ENCODE measurements around the gene RBKS.
"Not testable (repeated sequence)": the region's sequence is repeated elsewhere in the genome, so short reads cannot be mapped to it uniquely, and the experiment has no call there.

Gene RBKS

DNA sequence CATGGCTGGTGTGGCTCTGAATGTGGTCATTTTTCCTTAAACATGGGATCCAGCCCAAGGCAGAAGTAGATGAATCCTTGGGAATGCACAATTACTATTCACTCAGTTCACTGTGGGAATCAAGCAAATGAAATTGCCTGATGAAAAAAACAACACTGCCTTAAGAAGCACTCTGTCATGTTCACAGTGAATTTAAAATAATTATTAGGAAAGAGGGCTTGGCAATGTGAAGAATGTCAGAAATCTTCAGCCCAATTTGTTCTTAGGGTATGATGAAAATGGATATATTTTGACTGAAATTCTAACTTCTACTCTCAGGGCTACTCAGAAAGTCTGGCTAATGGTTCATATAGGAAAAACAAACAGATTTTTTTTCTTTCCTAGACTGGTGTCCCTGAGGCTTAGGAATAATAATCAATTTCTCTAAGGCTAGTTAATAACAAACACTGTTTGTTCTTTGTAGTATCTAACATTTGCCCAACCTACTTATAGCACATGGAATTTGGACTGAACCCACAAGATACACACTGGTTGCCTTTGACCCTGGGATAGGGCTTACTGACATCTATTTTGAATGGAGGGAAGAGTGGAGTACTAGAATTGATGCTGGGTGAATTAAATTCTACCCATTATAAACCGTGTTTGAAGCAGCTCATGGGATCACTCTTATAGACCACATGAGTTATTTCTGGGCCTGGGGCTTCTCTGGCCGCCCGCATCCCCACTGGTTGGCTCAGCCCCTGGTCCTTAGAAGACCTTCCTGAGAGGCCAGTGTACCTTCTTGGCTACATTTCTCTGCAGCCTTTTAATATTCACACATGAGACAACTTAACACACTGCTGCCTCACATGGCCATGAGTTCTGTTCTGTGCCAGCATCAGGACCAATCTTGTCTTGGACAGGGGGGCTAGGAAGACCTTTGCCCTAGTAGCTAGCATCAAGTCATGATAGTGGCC is 127.0 kb downstream of the RBKS start:
- DNase-seq (ENCODE audit: low read depth), result no peak

- DNase-seq (ENCODE audit: low read depth), result no peak
Observed at GRCh38 chr2:27756544-27757498, 133.4 kb downstream of the RBKS start.

DNA sequence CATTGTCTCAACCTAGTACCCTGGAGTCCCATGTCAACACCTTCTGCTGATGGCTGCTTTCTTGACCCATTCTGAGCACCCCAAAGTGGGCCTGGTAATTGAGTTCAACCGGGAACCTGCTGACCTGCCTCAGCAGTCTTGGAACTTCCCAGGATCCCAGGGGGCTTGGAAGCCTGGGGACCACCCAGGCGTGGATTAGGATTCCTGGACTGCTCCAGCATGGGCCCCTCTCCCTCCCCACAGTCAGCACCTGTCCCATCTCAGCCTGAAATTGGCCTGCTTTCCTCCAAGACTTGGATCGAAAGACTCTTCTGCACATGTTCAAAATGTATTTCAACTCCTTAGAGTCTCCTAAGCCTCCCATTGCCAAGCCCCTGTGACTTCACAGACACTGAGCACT is 134.1 kb downstream of the RBKS start:
- DNase-seq (ENCODE audit: low read depth), result no peak

DNA sequence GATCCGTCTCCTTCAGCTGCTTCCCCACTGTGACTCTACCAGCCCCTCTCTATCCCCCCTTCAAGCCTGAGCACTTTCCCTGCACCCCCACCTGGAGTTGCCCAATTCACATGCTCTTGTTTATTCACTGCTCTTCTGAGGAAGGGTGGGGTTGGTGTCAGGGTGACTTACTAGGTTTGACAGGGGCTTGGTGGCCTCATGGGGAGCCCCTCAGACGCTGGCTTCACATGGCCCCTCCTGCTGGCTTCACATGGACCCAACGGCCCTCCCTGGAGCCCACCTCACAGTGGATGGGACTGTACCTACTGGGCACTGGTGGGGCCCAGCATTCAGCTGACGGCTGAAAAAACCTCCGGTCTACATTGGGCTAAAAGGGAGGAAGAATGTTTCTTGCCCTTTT is 135.4 kb downstream of the RBKS start:
- no peak for DNase-seq (ENCODE audit: low read depth)

- DNase-seq (ENCODE audit: low read depth), result peak; percentile 53
Observed at GRCh38 chr2:27754138-27754588, 136.0 kb downstream of the RBKS start.

GRCh38 chr2:27752551-27753237 is 137.5 kb downstream of the RBKS start:
- DNase-seq (ENCODE audit: low read depth), result no peak

GRCh38 chr2:27751377-27751776 is 138.8 kb downstream of the RBKS start:
- DNase-seq (ENCODE audit: low read depth), result no peak

GRCh38 chr2:27748803-27749554 is 141.2 kb downstream of the RBKS start:
- not testable (repeated sequence) for DNase-seq (ENCODE audit: low read depth)

DNA sequence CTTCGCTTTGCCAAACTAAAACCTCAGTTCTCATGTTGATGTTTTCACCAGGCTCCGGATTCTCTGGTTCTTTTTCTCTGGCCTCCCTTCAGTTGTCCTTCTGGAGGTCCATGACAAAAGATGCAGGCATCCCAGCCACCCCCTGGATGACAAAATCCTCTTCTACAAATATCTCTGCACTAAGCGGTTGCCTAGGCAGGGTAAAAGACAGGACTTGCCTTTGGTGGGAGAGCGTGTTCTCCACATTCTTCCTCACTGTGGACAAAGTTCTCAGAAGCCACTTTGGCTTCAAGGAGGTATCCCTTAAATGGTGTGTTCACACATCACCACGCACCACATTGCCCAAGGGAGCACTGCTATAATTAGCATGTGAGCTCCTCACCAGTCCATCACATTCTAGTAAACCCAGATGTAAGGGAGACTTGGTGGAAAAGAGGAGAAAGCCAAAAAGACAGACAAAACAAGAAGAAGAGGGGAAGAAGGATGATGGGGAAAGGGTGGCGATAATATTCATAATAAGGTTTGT is 142.3 kb downstream of the RBKS start:
- no peak for DNase-seq (ENCODE audit: low read depth)

GRCh38 chr2:27746325-27746724 is 143.9 kb downstream of the RBKS start:
- DNase-seq (ENCODE audit: low read depth), result no peak

- DNase-seq (ENCODE audit: low read depth), result not testable (repeated sequence)
Observed at GRCh38 chr2:27745494-27745893, 144.7 kb downstream of the RBKS start.

- DNase-seq (ENCODE audit: low read depth), result no peak
Observed at GRCh38 chr2:27742571-27742970, 147.6 kb downstream of the RBKS start.

DNA sequence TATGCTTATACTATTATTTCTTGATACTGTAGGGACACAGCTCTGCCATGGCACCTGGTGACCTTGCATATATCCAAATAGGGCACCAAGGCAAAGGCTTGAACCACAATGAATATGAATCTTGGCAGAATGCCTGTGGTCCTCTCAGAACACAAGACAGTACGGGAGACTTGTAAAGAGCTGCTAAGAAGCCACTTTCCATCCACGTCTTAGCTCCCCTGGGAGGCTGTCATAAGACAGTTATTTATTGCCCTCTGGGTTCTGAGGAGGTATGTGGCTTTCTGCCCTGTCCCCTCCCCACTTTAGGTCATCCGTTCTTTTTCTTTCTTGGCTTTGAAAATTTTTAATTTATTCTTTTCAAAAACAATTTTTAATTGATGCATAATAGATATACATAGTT is 148.5 kb downstream of the RBKS start:
- DNase-seq (ENCODE audit: low read depth), result no peak

DNA sequence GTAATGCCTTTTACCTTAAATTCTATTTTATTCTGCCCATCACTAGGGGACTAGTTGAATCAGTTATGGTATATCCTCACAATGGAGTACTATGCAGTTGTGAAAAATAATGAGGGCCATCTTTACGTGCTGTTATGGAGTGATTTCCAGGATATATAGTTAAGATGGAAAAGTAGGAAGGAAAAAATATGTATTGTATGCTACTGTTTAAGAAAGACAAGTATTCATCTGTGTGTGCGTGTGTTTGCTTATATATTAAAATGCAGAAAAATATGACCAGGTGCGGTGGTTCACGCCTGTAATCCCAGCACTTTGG is 151.2 kb downstream of the RBKS start:
- no peak for DNase-seq (ENCODE audit: low read depth)

GRCh38 chr2:27738349-27739057 is 151.7 kb downstream of the RBKS start:
- no peak for DNase-seq (ENCODE audit: low read depth)

GRCh38 chr2:27737676-27738348 is 152.4 kb downstream of the RBKS start:
- no peak for DNase-seq (ENCODE audit: low read depth)

DNA sequence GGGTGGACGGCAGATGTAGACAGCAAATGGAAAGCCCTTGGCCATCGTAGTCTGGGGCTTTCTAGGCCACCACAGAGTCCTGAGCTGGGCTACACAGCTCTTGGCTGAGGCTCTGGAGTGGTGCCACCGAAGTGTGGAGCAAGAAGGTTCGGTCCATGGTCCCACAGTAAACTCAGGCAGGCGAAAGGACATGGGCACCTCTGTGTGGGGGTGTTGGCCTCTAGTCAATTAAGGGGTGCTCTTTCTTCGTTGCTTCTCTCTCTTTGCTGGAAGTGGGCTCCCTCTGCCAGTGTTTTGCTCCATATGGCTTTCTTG is 153.3 kb downstream of the RBKS start:
- no peak for DNase-seq (ENCODE audit: low read depth)

- DNase-seq (ENCODE audit: low read depth), result no peak
Observed at GRCh38 chr2:27736031-27736889, 153.9 kb downstream of the RBKS start.

GRCh38 chr2:27735263-27735904 is 154.8 kb downstream of the RBKS start:
- DNase-seq (ENCODE audit: low read depth), result no peak
